HepG2 (cell line): ENCODE data around the gene SLC45A3. TPM values are rescaled to one million over a fixed set of nuclear protein-coding genes. Genes with fewer than 3 reads are reported as not detected.

Experiments
- ARNTL ChIP-seq: sonication (generic); formaldehyde crosslinking; IDR thresholded peaks from 2 replicates; pipeline ENCODE4 v1.4.0; 2020; ENCODE audit warnings: mild to moderate bottlenecking, missing genetic modification reagents
- BCL3 ChIP-seq: sonication (generic); formaldehyde crosslinking; IDR thresholded peaks from 2 replicates; pipeline ENCODE4 v1.5.1; 2020; ENCODE audit warnings: mild to moderate bottlenecking, missing genetic modification reagents, moderate library complexity
- MLLT10 ChIP-seq: sonication (generic); formaldehyde crosslinking; IDR thresholded peaks from 2 replicates; pipeline ENCODE4 v1.4.0; 2020; ENCODE audit warnings: missing genetic modification reagents
- POLR2AphosphoS5 ChIP-seq: IDR thresholded peaks from 2 replicates; pipeline ENCODE4 v1.6.1; 2012; ENCODE audit warnings: low read depth, low read length
- RFXANK ChIP-seq: IDR thresholded peaks from 2 replicates; pipeline ENCODE4 v1.6.1; 2016
- SALL1 ChIP-seq: sonication (generic); formaldehyde crosslinking; IDR thresholded peaks from 2 replicates; pipeline ENCODE4 v1.8.0; 2022; ENCODE audit warnings: mild to moderate bottlenecking, missing genetic modification reagents
- SMAD3 ChIP-seq: sonication (generic); formaldehyde crosslinking; IDR thresholded peaks from 2 replicates; pipeline ENCODE4 v1.4.0; 2020; ENCODE audit warnings: missing genetic modification reagents
- SMAD9 ChIP-seq: sonication (generic); formaldehyde crosslinking; IDR thresholded peaks from 2 replicates; pipeline ENCODE4 v1.5.1; 2020; ENCODE audit warnings: mild to moderate bottlenecking, missing genetic modification reagents
- ZFY ChIP-seq: sonication (generic); formaldehyde crosslinking; IDR thresholded peaks from 2 replicates; pipeline ENCODE4 v1.4.0; 2020; ENCODE audit warnings: missing genetic modification reagents
- ZNF343 ChIP-seq: sonication (generic); formaldehyde crosslinking; IDR thresholded peaks from 2 replicates; pipeline ENCODE4 v1.4.0; 2020; ENCODE audit warnings: mild to moderate bottlenecking, missing genetic modification reagents
- ZNF562 ChIP-seq: sonication (generic); formaldehyde crosslinking; IDR thresholded peaks from 2 replicates; pipeline ENCODE4 v1.8.0; 2022; ENCODE audit warnings: missing genetic modification reagents, borderline replicate concordance
- ZNF563 ChIP-seq: sonication (generic); formaldehyde crosslinking; IDR thresholded peaks from 2 replicates; pipeline ENCODE4 v1.8.0; 2022; ENCODE audit warnings: mild to moderate bottlenecking, moderate library complexity, missing genetic modification reagents
- ZNF766 ChIP-seq: sonication (generic); formaldehyde crosslinking; IDR thresholded peaks from 2 replicates; pipeline ENCODE4 v1.5.0; 2020; ENCODE audit warnings: missing genetic modification reagents, borderline replicate concordance
- ZUFSP ChIP-seq: sonication (generic); formaldehyde crosslinking; IDR thresholded peaks from 2 replicates; pipeline ENCODE4 v1.9.0; 2021; ENCODE audit warnings: missing genetic modification reagents, mild to moderate bottlenecking, borderline replicate concordance
- polyA plus RNA-seq, 8 experiments: library from polyadenylated mRNA; depleted of rRNA in 3 of 8; stranded (reverse) in 7 of 8; unstranded in 1 of 8; fragments of >200 nt; fragmentation: Illumina TruSeq in 4 of 8; extraction: Trizol in 4 of 8; gene quantifications; 2 replicates each; pipeline versions ENCODE4 v1.2.1 to v1.2.3, GENCODE V29; 2011 to 2016; ENCODE audit warnings: low read depth in 4 of 8, missing spikeins in 1 of 8, mixed read lengths in 1 of 8; ENCODE audit not compliant: insufficient read depth in 1 of 8
- total RNA-seq, 5 experiments: library from RNA; depleted of rRNA; stranded (reverse); fragments of >200 nt; fragmentation: Illumina TruSeq; extraction: Trizol; gene quantifications; 2 replicates each; pipeline ENCODE4 v1.2.3, GENCODE V29; 2016; ENCODE audit warnings: low read depth in 1 of 5

Gene SLC45A3
- total and polyA plus RNA-seq, 2 of the 13 experiments (the other 11 are each of a cell fraction or from before 2014, with no cell fraction given), result 3.4 to 4.1 TPM

DNA sequence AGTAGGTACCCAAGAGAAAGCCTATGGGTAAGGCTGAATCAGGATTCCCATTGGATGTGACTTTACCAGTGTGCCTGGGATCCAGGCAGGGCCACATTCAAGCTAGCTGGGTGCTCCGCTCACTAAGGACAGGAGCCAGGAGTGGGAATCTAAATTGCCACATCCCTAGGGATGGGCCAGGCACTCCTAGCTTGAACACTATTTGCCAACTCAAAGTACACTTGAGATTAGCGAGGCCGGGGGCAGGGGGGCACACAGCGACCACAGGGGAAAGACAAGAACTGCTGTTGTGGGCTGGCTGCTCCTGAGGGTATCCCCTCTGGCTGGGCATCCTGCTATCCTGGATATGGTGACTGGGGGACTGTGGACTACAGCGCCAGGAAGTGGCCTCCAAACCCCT is 4.3 kb downstream of the SLC45A3 start (continued):
- TF ChIP-seq BCL3 (CRISPR knock-in tag) (0 out of 2 replicates have a peak, but pooled peaks have one; percentile 21), SMAD3 (CRISPR knock-in tag) (no peak), ZNF562 (CRISPR knock-in tag) (no peak), ARNTL (CRISPR knock-in tag) (0 out of 2 replicates have a peak, but pooled peaks have one; percentile 50), ZNF563 (CRISPR knock-in tag) (no peak), ZNF343 (no peak), SMAD9 (no peak), MLLT10 (CRISPR knock-in tag) (no peak), RFXANK (CRISPR knock-in tag) (no peak), ZFY (CRISPR knock-in tag) (0 out of 2 replicates have a peak, but pooled peaks have one; percentile 34), ZUFSP (CRISPR knock-in tag) (no peak), SALL1 (CRISPR knock-in tag) (peak; percentile 86), ZNF766 (CRISPR knock-in tag) (peak; percentile 26; the same call in 1 of the 2 replicates), POLR2AphosphoS5 (0 out of 2 replicates have a peak, but pooled peaks have one; percentile 23)
